ENCODE data around the gene ASCL5.
"Not testable (repeated sequence)": the region's sequence is repeated elsewhere in the genome, so short reads cannot be mapped to it uniquely, and the experiment has no call there.

ASCL5 gene

GRCh38 chr1:201126832-201127754 lies at the start of gene ASCL5:
Gene ASCL5 (minus strand): TSS chr1:201127184. CDS start chr1:201115372, 11,812 bp downstream.
- peak; percentile 65 for DNase-seq

GRCh38 chr1:201175820-201176500 lies 49.0 kb upstream of the ASCL5 start:
- DNase-seq = no peak

- DNase-seq = no peak
Observed at GRCh38 chr1:201173736-201174135, 46.8 kb upstream of the ASCL5 start.

GRCh38 chr1:201172999-201173610 lies 46.1 kb upstream of the ASCL5 start:
- no peak for DNase-seq

GRCh38 chr1:201172326-201172725 lies 45.3 kb upstream of the ASCL5 start:
- no peak for DNase-seq

GRCh38 chr1:201171063-201172036 lies 44.4 kb upstream of the ASCL5 start:
- DNase-seq = no peak

- DNase-seq = peak; percentile 98
Observed at GRCh38 chr1:201170533-201171062, 43.6 kb upstream of the ASCL5 start.

GRCh38 chr1:201169971-201170532 lies 43.1 kb upstream of the ASCL5 start:
- DNase-seq = no peak

GRCh38 chr1:201169203-201169602 lies 42.2 kb upstream of the ASCL5 start:
- DNase-seq = no peak

- peak; percentile 68 for DNase-seq
Observed at GRCh38 chr1:201167041-201167991, 40.3 kb upstream of the ASCL5 start.

- DNase-seq = no peak
Observed at GRCh38 chr1:201164645-201165044, 37.7 kb upstream of the ASCL5 start.

- DNase-seq = no peak
Observed at GRCh38 chr1:201163707-201164106, 36.7 kb upstream of the ASCL5 start.

- DNase-seq = not testable (repeated sequence)
Observed at GRCh38 chr1:201163036-201163435, 36.1 kb upstream of the ASCL5 start.

- DNase-seq = no peak
Observed at GRCh38 chr1:201157949-201158348, 31.0 kb upstream of the ASCL5 start.

- DNase-seq = no peak
Observed at GRCh38 chr1:201156819-201157218, 29.8 kb upstream of the ASCL5 start.

- no peak for DNase-seq
Observed at GRCh38 chr1:201156346-201156745, 29.4 kb upstream of the ASCL5 start.

GRCh38 chr1:201155354-201155753 lies 28.4 kb upstream of the ASCL5 start:
- no peak for DNase-seq

GRCh38 chr1:201154389-201155165 lies 27.6 kb upstream of the ASCL5 start, which contains the start of gene TMEM9:
Gene TMEM9 (minus strand): TSS chr1:201154474. CDS start chr1:201153923, 551 bp downstream.
- peak; percentile 92 for DNase-seq

Measured in COR-L47 (cell line).